ENCODE data around the gene MTPN. TPM values are rescaled to one million over a fixed set of nuclear protein-coding genes. Genes with fewer than 3 reads are reported as not detected.

MTPN gene
- total RNA-seq, 1 experiment from 2014 or later, result 153 TPM

DNA sequence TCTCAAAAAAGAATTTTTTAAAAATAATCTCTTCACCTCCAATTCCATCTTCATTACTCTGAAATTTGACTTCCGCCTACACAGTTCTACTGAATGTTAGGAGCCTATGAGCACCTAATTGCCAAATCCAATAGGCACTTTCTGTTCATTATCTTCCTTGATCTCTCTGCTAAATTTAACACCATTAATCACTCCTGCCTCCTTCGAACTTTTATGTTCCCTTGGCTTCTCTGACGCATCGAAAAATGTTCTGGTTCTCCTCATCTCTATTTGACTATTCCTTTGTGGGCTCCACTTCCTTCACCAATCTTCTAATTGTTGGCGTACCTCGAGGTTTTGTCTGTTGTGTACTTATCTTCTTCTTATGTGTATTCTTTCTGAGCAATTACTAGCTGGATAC, 87.3 kb downstream of the MTPN start:
- Mint-ChIP-seq H3K9me3 (ENCODE audit: unreplicated experiment) (no peaks in the 10 kb centered on the region), H3K36me3 (ENCODE audit: insufficient read depth, unreplicated experiment) (no peaks in the 10 kb centered on the region), H3K4me1 (ENCODE audit: insufficient read depth, unreplicated experiment) (no peaks in the 10 kb centered on the region), H3K27me3 (ENCODE audit: insufficient read depth, unreplicated experiment) (no peaks in the 10 kb centered on the region), H3K27ac (ENCODE audit: low read depth, unreplicated experiment) (no peak overlapping the region), H3K4me3 (ENCODE audit: unreplicated experiment) (no peak overlapping the region)
- ChIA-PET CTCF (interaction anchor here (0.6 kb wide), 1 partner anchor 17 kb away, joined by 3 read pairs; no protein-coding TSS in a partner anchor), POLR2A (interaction anchor here (0.5 kb wide), 1 partner anchor 528 kb away, joined by 4 read pairs; no protein-coding TSS in a partner anchor)
- TF ChIP-seq CTCF (IDR thresholded peaks at IDR 0.05; ENCODE audit: unreplicated experiment), result no peak
- no TSS peak for BruUV-seq (replicated peaks)
- no peak for DNase-seq (ENCODE audit: unreplicated experiment)
- intact Hi-C loops (cut with micrococcal nuclease), result no loop called here

DNA sequence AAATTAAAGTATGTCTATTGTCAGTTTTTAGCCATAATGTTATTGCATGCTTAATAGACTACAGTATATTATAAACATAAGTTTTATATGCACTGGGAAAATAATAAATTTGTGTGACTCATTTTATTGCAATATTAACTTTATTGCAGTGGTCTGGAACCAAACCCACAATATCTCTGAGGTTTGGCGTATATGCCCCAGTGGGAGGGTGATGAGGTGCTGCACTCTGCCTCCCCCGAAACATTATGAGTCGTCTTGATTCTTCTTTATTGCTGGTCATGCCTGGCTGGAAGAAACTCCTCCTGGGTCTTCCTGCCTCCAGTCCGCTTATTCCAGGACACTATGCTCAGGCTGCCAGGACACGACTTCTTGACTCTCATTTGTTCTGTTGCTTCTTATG, 88.4 kb downstream of the MTPN start:
- ChIA-PET POLR2A (no interaction called here), CTCF (no interaction called here)
- Mint-ChIP-seq H3K27me3 (ENCODE audit: insufficient read depth, unreplicated experiment) (no peaks in the 10 kb centered on the region), H3K36me3 (ENCODE audit: insufficient read depth, unreplicated experiment) (no peaks in the 10 kb centered on the region), H3K4me3 (ENCODE audit: unreplicated experiment) (no peak overlapping the region), H3K4me1 (ENCODE audit: insufficient read depth, unreplicated experiment) (no peaks in the 10 kb centered on the region), H3K27ac (ENCODE audit: low read depth, unreplicated experiment) (no peak overlapping the region), H3K9me3 (ENCODE audit: unreplicated experiment) (no peaks in the 10 kb centered on the region)
- DNase-seq (ENCODE audit: unreplicated experiment), result no peak
- no peak for TF ChIP-seq CTCF (IDR thresholded peaks at IDR 0.05; ENCODE audit: unreplicated experiment)
- no TSS peak for BruUV-seq (replicated peaks)
- intact Hi-C loops (cut with micrococcal nuclease), result no loop called here

GRCh38 chr7:135886345-135887132, 90.6 kb downstream of the MTPN start:
- no peak for DNase-seq (ENCODE audit: unreplicated experiment)
- no peak for TF ChIP-seq CTCF (IDR thresholded peaks at IDR 0.05; ENCODE audit: unreplicated experiment)
- POLR2A ChIA-PET, result no interaction called here
- Mint-ChIP-seq H3K36me3 (ENCODE audit: insufficient read depth, unreplicated experiment) (no peaks in the 10 kb centered on the region), H3K9me3 (ENCODE audit: unreplicated experiment) (no peaks in the 10 kb centered on the region), H3K4me1 (ENCODE audit: insufficient read depth, unreplicated experiment) (no peaks in the 10 kb centered on the region), H3K4me3 (ENCODE audit: unreplicated experiment) (no peak overlapping the region), H3K27me3 (ENCODE audit: insufficient read depth, unreplicated experiment) (no peaks in the 10 kb centered on the region), H3K27ac (ENCODE audit: low read depth, unreplicated experiment) (no peak overlapping the region)
- CTCF ChIA-PET, result no interaction called here
- intact Hi-C loops (cut with micrococcal nuclease), result no loop called here
- no TSS peak for BruUV-seq (replicated peaks)

GRCh38 chr7:135884495-135885232, 92.5 kb downstream of the MTPN start:
- POLR2A ChIA-PET, result no interaction called here
- no peaks in the 10 kb centered on the region for H3K4me1 Mint-ChIP-seq (ENCODE audit: insufficient read depth, unreplicated experiment)
- intact Hi-C loops (cut with micrococcal nuclease), result no loop called here
- H3K27me3 Mint-ChIP-seq (ENCODE audit: insufficient read depth, unreplicated experiment), result no peaks in the 10 kb centered on the region
- no peak overlapping the region for H3K27ac Mint-ChIP-seq (ENCODE audit: low read depth, unreplicated experiment)
- no peak for TF ChIP-seq CTCF (IDR thresholded peaks at IDR 0.05; ENCODE audit: unreplicated experiment)
- no peaks in the 10 kb centered on the region for H3K9me3 Mint-ChIP-seq (ENCODE audit: unreplicated experiment)
- CTCF ChIA-PET, result interaction anchor here (0.6 kb wide), 1 partner anchor 8 kb away, joined by 5 read pairs; no protein-coding TSS in a partner anchor
- no peak overlapping the region for H3K4me3 Mint-ChIP-seq (ENCODE audit: unreplicated experiment)
- H3K36me3 Mint-ChIP-seq (ENCODE audit: insufficient read depth, unreplicated experiment), result no peaks in the 10 kb centered on the region
- no peak for DNase-seq (ENCODE audit: unreplicated experiment)
- BruUV-seq (replicated peaks), result no TSS peak
